H9 (cell line): ENCODE data around the gene BAG3. TPM values are rescaled to one million over a fixed set of nuclear protein-coding genes. Genes with fewer than 3 reads are reported as not detected.

Source experiments
- DNase-seq: peaks from one replicate; pipeline ENCODE4 v3.0.0-alpha.2; 2017
- H2AFZ ChIP-seq: one replicate; pipeline ENCODE4 v1.6.1; 2013; ENCODE audit warnings: mild to moderate bottlenecking, low read length, control low read depth, moderate library complexity
- H2AK5ac ChIP-seq: 2 replicates; pipeline ENCODE4 v1.6.1; 2013; ENCODE audit warnings: low read length, control low read depth, mixed read lengths; ENCODE audit not compliant: insufficient read length
- H2BK120ac ChIP-seq: one replicate; pipeline ENCODE4 v1.6.1; 2013; ENCODE audit warnings: low read depth, mild to moderate bottlenecking, low read length, control low read depth, inconsistent platforms; ENCODE audit not compliant: poor library complexity, severe bottlenecking
- H2BK12ac ChIP-seq: 2 replicates; pipeline ENCODE4 v1.6.1; 2013; ENCODE audit warnings: low read length, control low read depth, mixed read lengths, low read depth; ENCODE audit not compliant: insufficient read length
- H2BK15ac ChIP-seq: 2 replicates; pipeline ENCODE4 v1.6.1; 2013; ENCODE audit warnings: low read depth, low read length, control low read depth
- H2BK20ac ChIP-seq: one replicate; pipeline ENCODE4 v1.6.1; 2013; ENCODE audit warnings: low read depth, mild to moderate bottlenecking, low read length, control low read depth, inconsistent platforms; ENCODE audit not compliant: poor library complexity, severe bottlenecking
- H2BK5ac ChIP-seq: 2 replicates; pipeline ENCODE4 v1.6.1; 2013; ENCODE audit warnings: low read length, control low read depth, mixed read lengths; ENCODE audit not compliant: insufficient read length
- H3K14ac ChIP-seq: 2 replicates; pipeline ENCODE4 v1.6.1; 2013; ENCODE audit warnings: low read length, control low read depth; ENCODE audit not compliant: insufficient read depth
- H3K18ac ChIP-seq: 2 replicates; pipeline ENCODE4 v1.6.1; 2013; ENCODE audit warnings: low read depth, mild to moderate bottlenecking, mixed read lengths, low read length, control low read depth; ENCODE audit not compliant: insufficient read length
- H3K23ac ChIP-seq: 2 replicates; pipeline ENCODE4 v1.6.1; 2013; ENCODE audit warnings: low read length, control low read depth, mixed read lengths, low read depth; ENCODE audit not compliant: insufficient read length
- H3K23me2 ChIP-seq: 2 replicates; pipeline ENCODE4 v1.6.1; 2013; ENCODE audit warnings: low read depth, mild to moderate bottlenecking, mixed read lengths, low read length, control low read depth; ENCODE audit not compliant: insufficient read length, poor library complexity, severe bottlenecking
- H3K27ac ChIP-seq: 2 replicates; pipeline ENCODE4 v1.5.1; 2013; ENCODE audit warnings: low read length, control low read depth, mixed read lengths, low read depth; ENCODE audit not compliant: insufficient read length
- H3K27me3 ChIP-seq: 2 replicates; pipeline ENCODE4 v1.6.1; 2013; ENCODE audit warnings: low read length, control low read depth, inconsistent platforms; ENCODE audit not compliant: insufficient read depth
- H3K4ac ChIP-seq: 2 replicates; pipeline ENCODE4 v1.6.1; 2013; ENCODE audit warnings: low read depth, mild to moderate bottlenecking, control low read depth, inconsistent platforms, low read length, moderate library complexity
- H3K4me1 ChIP-seq: 2 replicates; pipeline ENCODE4 v1.6.1; 2013; ENCODE audit warnings: low read length, control low read depth, inconsistent platforms; ENCODE audit not compliant: insufficient read depth
- H3K4me2 ChIP-seq: 2 replicates; pipeline ENCODE4 v1.6.1; 2013; ENCODE audit warnings: low read length, control low read depth, mixed read lengths; ENCODE audit not compliant: insufficient read length, insufficient read depth
- H3K56ac ChIP-seq: 2 replicates; pipeline ENCODE4 v1.6.1; 2013; ENCODE audit warnings: low read depth, mild to moderate bottlenecking, mixed read lengths, low read length, control low read depth; ENCODE audit not compliant: insufficient read length
- H3K79me1 ChIP-seq: 2 replicates; pipeline ENCODE4 v1.6.1; 2013; ENCODE audit warnings: low read depth, mild to moderate bottlenecking, moderate library complexity, low read length, control low read depth, inconsistent platforms; ENCODE audit not compliant: insufficient read depth, poor library complexity, severe bottlenecking
- H3K79me2 ChIP-seq: 2 replicates; pipeline ENCODE4 v1.6.1; 2013; ENCODE audit warnings: low read length, control low read depth, inconsistent platforms; ENCODE audit not compliant: insufficient read depth
- H3K9ac ChIP-seq: 2 replicates; pipeline ENCODE4 v1.6.1; 2013; ENCODE audit warnings: low read length, control low read depth, mixed read lengths; ENCODE audit not compliant: insufficient read length; ENCODE audit errors: extremely low read depth
- H3K9me3 ChIP-seq: one replicate; pipeline ENCODE4 v1.6.1; 2013; ENCODE audit warnings: low read depth, low read length, inconsistent platforms; ENCODE audit not compliant: control insufficient read depth
- H3T11ph ChIP-seq: one replicate; pipeline ENCODE4 v1.6.1; 2013; ENCODE audit warnings: mild to moderate bottlenecking, low read length, control low read depth, inconsistent platforms
- H4K20me1 ChIP-seq: one replicate; pipeline ENCODE4 v1.6.1; 2013; ENCODE audit not compliant: control insufficient read depth, insufficient read length, insufficient read depth
- H4K5ac ChIP-seq: 2 replicates; pipeline ENCODE4 v1.6.1; 2013; ENCODE audit warnings: low read depth, mild to moderate bottlenecking, mixed read lengths, low read length, control low read depth; ENCODE audit not compliant: insufficient read length
- H4K8ac ChIP-seq: replicated peaks from 2 replicates; pipeline ENCODE4 v1.6.1; 2013; ENCODE audit warnings: low read length, control low read depth, mixed read lengths, low read depth; ENCODE audit not compliant: insufficient read length
- H4K91ac ChIP-seq: 2 replicates; pipeline ENCODE4 v1.6.1; 2013; ENCODE audit warnings: low read depth, mild to moderate bottlenecking, moderate library complexity, mixed read lengths, low read length, control low read depth; ENCODE audit not compliant: insufficient read length
- H3K27ac Mint-ChIP-seq, 3 experiments: 2 replicates in 2 of 3; 3 replicates in 1 of 3; pipeline ENCODE4 v1.8.0; 2020 to 2021; ENCODE audit warnings: mixed read lengths in 3 of 3, mild to moderate bottlenecking in 1 of 3, moderate library complexity in 1 of 3
- H3K27me3 Mint-ChIP-seq: 2 replicates; pipeline ENCODE4 v1.8.0; 2021; ENCODE audit warnings: low read depth, mild to moderate bottlenecking, moderate library complexity, mixed read lengths
- H3K36me3 Mint-ChIP-seq, 3 experiments: 2 replicates in 2 of 3; 3 replicates in 1 of 3; pipeline ENCODE4 v1.8.0; 2020 to 2021; ENCODE audit warnings: low read depth in 3 of 3, mixed read lengths in 3 of 3; ENCODE audit not compliant: insufficient read depth in 1 of 3
- H3K4me1 Mint-ChIP-seq, 2 experiments: 2 replicates each; pipeline ENCODE4 v1.8.0; 2020; ENCODE audit warnings: mixed read lengths in 2 of 2
- H3K4me3 Mint-ChIP-seq, 2 experiments: 2 replicates in 1 of 2; 3 replicates in 1 of 2; pipeline ENCODE4 v1.8.0; 2020 to 2021; ENCODE audit warnings: mild to moderate bottlenecking in 2 of 2, mixed read lengths in 2 of 2, moderate library complexity in 1 of 2
- H3K9me3 Mint-ChIP-seq, 2 experiments: 2 replicates in 1 of 2; 3 replicates in 1 of 2; pipeline ENCODE4 v1.8.0; 2020; ENCODE audit warnings: mild to moderate bottlenecking in 2 of 2, mixed read lengths in 2 of 2, moderate library complexity in 1 of 2
- CTCF ChIP-seq: fragments of 200-600 bp; sonication (generic); conservative IDR thresholded peaks from 3 replicates; pipeline ENCODE4 v1.8.0; 2021; ENCODE audit warnings: antibody characterized with exemption, mild to moderate bottlenecking
- WGBS: extraction: QIAGEN DNeasy Blood & Tissue Kit; methylation state at CpG from one replicate; pipeline ENCODE4 v1.1.7; 2013; ENCODE audit warnings: missing lambda C conversion rate, low lambda C conversion rate, mixed read lengths; ENCODE audit not compliant: insufficient read length; ENCODE audit errors: extremely low coverage; 5-methylcytosine and 5-hydroxymethylcytosine counted together
- total RNA-seq: library from RNA; stranded (reverse); gene quantifications from 2 replicates; pipeline ENCODE4 v1.2.1, GENCODE V29; 2021

Gene BAG3
- total RNA-seq, 1 experiment from 2014 or later, result 11.4 TPM

- no peak overlapping the region for H2BK20ac ChIP-seq
- no peak overlapping the region for H3K56ac ChIP-seq
- Mint-ChIP-seq H3K4me1 (peaks cover 37 to 38% of the 10 kb centered on the region in 2 experiments), H3K27ac (no peak overlapping the region; a peak in 1 of 7 replicates), H3K9me3 (no peaks in the 10 kb centered on the region; a peak in 2 of 5 replicates), H3K36me3 (peaks cover 10 to 18% (median 10%) of the 10 kb centered on the region in 3 experiments), H3K4me3 (no peak overlapping the region), H3K27me3 (no peaks in the 10 kb centered on the region; the same call in 1 of the 2 replicates)
- no peak overlapping the region for H2BK12ac ChIP-seq
- H2BK5ac ChIP-seq, result no peak overlapping the region
- no peak overlapping the region for H3K27ac ChIP-seq
- no peak overlapping the region for H3K23ac ChIP-seq
- H3K18ac ChIP-seq, result no peak overlapping the region
- H2AFZ ChIP-seq, result no peak overlapping the region
- no peaks in the 10 kb centered on the region; the same call in 1 of the 2 replicates for H3K79me2 ChIP-seq
- H3K14ac ChIP-seq, result no peak overlapping the region
- H4K91ac ChIP-seq, result no peak overlapping the region
- H3T11ph ChIP-seq, result no peak overlapping the region
- H2BK15ac ChIP-seq, result no peak overlapping the region
- H3K23me2 ChIP-seq, result peaks cover 2% of the 10 kb centered on the region
- no peak overlapping the region for H2BK120ac ChIP-seq
- H3K4me2 ChIP-seq, result no peak overlapping the region
- WGBS, result no CpG with 5 or more reads among the region's 2 CpGs
- H3K4me1 ChIP-seq, result peaks cover 4% of the 10 kb centered on the region; the same call in 1 of the 2 replicates
- no peak for DNase-seq
- no peak overlapping the region for H2AK5ac ChIP-seq
- no peak for TF ChIP-seq CTCF
- no peaks in the 10 kb centered on the region for H3K27me3 ChIP-seq
- H4K20me1 ChIP-seq, result no peaks in the 10 kb centered on the region
- H3K79me1 ChIP-seq, result peaks cover 3% of the 10 kb centered on the region
- no peak overlapping the region for H4K5ac ChIP-seq
- H3K9ac ChIP-seq, result no peak overlapping the region
- no peak overlapping the region for H4K8ac ChIP-seq
- H3K9me3 ChIP-seq, result no peaks in the 10 kb centered on the region
- H3K4ac ChIP-seq, result no peak overlapping the region
Measured at GRCh38 chr10:119656760-119657159, 5.6 kb downstream of the BAG3 start.
